ENCODE measurements around the gene NOP56.

DNA sequence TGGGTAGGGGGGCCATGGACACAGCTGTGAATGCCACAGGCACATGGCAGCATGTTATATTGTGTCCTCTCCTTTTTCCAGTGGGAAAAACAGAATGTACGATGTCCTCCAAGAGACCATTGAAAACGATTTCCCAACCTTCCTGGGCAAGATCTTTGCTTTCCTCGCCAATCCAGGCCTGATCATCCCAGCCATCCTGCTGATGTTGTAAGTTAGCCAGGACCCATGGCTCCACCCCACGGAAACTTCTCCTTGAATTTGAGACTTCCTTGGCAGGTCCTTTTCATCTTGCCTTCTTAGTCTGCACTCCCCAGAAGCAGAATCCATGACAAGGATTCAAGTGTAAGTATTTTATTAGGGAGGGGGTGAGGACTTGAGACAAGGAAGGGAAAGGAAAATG is 28.2 kb upstream of the NOP56 start:
- TF ChIP-seq MTA1 (IDR thresholded peaks at IDR 0.05; ENCODE audit: borderline replicate concordance): no peak
- no peak for TF ChIP-seq ZNF668 (CRISPR knock-in tag; IDR thresholded peaks at IDR 0.05)
- TF ChIP-seq, protein P1, sequence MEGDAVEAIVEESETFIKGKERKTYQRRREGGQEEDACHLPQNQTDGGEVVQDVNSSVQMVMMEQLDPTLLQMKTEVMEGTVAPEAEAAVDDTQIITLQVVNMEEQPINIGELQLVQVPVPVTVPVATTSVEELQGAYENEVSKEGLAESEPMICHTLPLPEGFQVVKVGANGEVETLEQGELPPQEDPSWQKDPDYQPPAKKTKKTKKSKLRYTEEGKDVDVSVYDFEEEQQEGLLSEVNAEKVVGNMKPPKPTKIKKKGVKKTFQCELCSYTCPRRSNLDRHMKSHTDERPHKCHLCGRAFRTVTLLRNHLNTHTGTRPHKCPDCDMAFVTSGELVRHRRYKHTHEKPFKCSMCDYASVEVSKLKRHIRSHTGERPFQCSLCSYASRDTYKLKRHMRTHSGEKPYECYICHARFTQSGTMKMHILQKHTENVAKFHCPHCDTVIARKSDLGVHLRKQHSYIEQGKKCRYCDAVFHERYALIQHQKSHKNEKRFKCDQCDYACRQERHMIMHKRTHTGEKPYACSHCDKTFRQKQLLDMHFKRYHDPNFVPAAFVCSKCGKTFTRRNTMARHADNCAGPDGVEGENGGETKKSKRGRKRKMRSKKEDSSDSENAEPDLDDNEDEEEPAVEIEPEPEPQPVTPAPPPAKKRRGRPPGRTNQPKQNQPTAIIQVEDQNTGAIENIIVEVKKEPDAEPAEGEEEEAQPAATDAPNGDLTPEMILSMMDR (IDR thresholded peaks at IDR 0.05 in 2 of 3, conservative IDR thresholded peaks at IDR 0.05 in 1 of 3; ENCODE audit: insufficient read depth in 2 of 3, low read depth in 1 of 3, low read length in 3 of 3): no peak
- TF ChIP-seq KDM4B (IDR thresholded peaks at IDR 0.05; ENCODE audit: borderline replicate concordance in 2 of 2, low read depth in 1 of 2): no peak
- TF ChIP-seq, protein P2, sequence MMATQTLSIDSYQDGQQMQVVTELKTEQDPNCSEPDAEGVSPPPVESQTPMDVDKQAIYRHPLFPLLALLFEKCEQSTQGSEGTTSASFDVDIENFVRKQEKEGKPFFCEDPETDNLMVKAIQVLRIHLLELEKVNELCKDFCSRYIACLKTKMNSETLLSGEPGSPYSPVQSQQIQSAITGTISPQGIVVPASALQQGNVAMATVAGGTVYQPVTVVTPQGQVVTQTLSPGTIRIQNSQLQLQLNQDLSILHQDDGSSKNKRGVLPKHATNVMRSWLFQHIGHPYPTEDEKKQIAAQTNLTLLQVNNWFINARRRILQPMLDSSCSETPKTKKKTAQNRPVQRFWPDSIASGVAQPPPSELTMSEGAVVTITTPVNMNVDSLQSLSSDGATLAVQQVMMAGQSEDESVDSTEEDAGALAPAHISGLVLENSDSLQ (IDR thresholded peaks at IDR 0.05): no peak
- no peak for TF ChIP-seq CHCHD3 (CRISPR knock-in tag; IDR thresholded peaks at IDR 0.05)
- no peak for TF ChIP-seq PTTG1 (tag; IDR thresholded peaks at IDR 0.05; ENCODE audit: low read depth)
- TF ChIP-seq ZNF174 (CRISPR knock-in tag; IDR thresholded peaks at IDR 0.05): no peak
- TF ChIP-seq ZNF217 (CRISPR knock-in tag; IDR thresholded peaks at IDR 0.05): no peak
- no peak for TF ChIP-seq SMAD2 (IDR thresholded peaks at IDR 0.05; ENCODE audit: low read depth, low read length)
- TF ChIP-seq, protein P3, sequence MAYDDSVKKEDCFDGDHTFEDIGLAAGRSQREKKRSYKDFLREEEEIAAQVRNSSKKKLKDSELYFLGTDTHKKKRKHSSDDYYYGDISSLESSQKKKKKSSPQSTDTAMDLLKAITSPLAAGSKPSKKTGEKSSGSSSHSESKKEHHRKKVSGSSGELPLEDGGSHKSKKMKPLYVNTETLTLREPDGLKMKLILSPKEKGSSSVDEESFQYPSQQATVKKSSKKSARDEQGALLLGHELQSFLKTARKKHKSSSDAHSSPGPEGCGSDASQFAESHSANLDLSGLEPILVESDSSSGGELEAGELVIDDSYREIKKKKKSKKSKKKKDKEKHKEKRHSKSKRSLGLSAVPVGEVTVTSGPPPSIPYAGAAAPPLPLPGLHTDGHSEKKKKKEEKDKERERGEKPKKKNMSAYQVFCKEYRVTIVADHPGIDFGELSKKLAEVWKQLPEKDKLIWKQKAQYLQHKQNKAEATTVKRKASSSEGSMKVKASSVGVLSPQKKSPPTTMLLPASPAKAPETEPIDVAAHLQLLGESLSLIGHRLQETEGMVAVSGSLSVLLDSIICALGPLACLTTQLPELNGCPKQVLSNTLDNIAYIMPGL (CRISPR knock-in tag; IDR thresholded peaks at IDR 0.05): no peak

Measured in K562 (cell line).